ENCODE measurements around the gene EFHD2. TPM values are rescaled to one million over a fixed set of nuclear protein-coding genes. Genes with fewer than 3 reads are reported as not detected.
"Not testable (repeated sequence)": the region's sequence is repeated elsewhere in the genome, so short reads cannot be mapped to it uniquely, and the experiment has no call there.

The EFHD2 gene
- total and polyA plus RNA-seq, 5 experiments from 2014 or later: 25.3 to 129 (median 27.6) TPM

GRCh38 chr1:15418806-15419515 is 9.3 kb downstream of the EFHD2 start:
- H3K36me3 Mint-ChIP-seq: peaks cover 0 to 11% (median 10%) of the 10 kb centered on the region in 3 donors
- no peaks in the 10 kb centered on the region for H3K27me3 Mint-ChIP-seq
- POLR2A ChIA-PET: no interaction called here
- H3K4me3 Mint-ChIP-seq: peak overlapping the region in 1 of 10 donors; percentile 14
- peak overlapping the region in 3 of 10 donors; percentile 33 to 73 (median 48) for H3K27ac Mint-ChIP-seq
- H3K9me3 Mint-ChIP-seq: no peaks in the 10 kb centered on the region
- ATAC-seq (no peak), DNase-seq (no peak)
- peaks cover 14 to 70% (median 38%) of the 10 kb centered on the region in 4 donors for H3K4me1 Mint-ChIP-seq

- no peaks in the 10 kb centered on the region for H3K27me3 Mint-ChIP-seq
- no peaks in the 10 kb centered on the region for H3K9me3 Mint-ChIP-seq
- ATAC-seq: no peak
- H3K4me1 Mint-ChIP-seq: peaks cover 14 to 60% (median 30%) of the 10 kb centered on the region in 4 donors
- DNase-seq: no peak
- POLR2A ChIA-PET: no interaction called here
- peak overlapping the region in 3 of 10 donors; percentile 51 to 80 (median 65) for H3K27ac Mint-ChIP-seq
- peak overlapping the region in 1 of 10 donors; percentile 6 for H3K4me3 Mint-ChIP-seq
- peaks cover 0 to 12% (median 6%) of the 10 kb centered on the region in 3 donors for H3K36me3 Mint-ChIP-seq
Measured at GRCh38 chr1:15420853-15421465, 11.3 kb downstream of the EFHD2 start.

DNA sequence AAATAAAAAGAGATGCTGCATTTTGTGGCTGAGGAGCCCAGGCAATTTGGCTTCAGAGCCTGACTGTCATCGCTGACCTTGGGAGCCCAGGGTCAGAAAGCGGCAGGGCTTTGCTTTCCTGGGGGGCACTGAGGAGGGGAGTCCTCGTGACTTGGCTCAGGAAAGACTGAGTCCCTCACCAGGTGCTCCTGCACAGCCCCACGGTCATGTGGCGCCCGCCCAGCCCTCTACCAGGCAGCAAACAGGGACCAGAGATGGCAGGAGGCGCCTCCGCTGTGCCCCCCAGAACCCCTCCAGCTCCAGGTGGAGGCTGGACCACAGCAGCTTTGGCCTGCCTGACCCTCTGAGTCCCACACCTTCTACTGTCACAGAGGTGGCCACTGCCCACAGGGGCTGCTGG is 13.2 kb downstream of the EFHD2 start:
- POLR2A ChIA-PET: no interaction called here
- Mint-ChIP-seq H3K4me3 (no peak overlapping the region), H3K36me3 (peaks cover 0 to 25% (median 9%) of the 10 kb centered on the region in 3 donors), H3K9me3 (no peaks in the 10 kb centered on the region), H3K4me1 (peaks cover 0 to 52% (median 20%) of the 10 kb centered on the region in 4 donors), H3K27me3 (no peaks in the 10 kb centered on the region), H3K27ac (peak overlapping the region in 1 of 10 donors; percentile 89)
- DNase-seq (no peak), ATAC-seq (no peak)

DNA sequence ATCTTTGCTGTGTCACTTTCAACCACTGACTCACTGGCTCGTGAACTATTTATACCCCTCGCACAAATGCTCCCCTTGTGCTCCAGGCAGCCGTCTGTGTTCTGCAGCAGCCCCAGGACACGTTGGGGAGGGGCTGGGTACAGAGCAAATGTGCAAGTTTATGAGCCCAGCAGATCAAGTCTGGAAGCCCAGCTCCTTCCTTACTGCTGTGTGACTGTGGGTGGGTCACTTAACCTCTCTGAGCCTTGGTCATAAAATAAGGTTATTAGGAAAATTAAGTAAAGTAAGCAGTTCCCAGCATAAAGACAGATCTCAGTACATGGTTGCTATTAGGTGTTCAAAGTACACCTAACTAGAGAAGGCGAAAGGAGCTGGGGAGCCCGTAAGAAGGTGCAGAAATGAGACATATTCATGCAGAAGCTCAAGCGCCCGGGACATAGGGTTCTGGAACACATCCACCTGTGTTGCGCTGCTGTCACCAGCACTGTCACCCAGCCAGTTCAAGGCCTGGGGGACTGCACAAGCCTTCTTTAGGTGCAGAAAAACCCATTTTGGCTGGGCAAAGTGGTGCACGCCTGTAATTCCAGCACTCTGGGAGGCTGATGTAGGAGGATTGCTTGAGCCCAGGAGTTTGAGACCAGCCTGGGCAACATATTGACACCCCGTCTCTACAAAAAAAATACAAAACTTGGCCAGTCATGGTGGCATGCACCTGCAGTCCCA is 13.8 kb downstream of the EFHD2 start:
- POLR2A ChIA-PET: interaction anchor here (0.5 kb wide), 1 partner anchor 51 kb away, joined by 4 read pairs; no protein-coding TSS in a partner anchor
- no peaks in the 10 kb centered on the region for H3K9me3 Mint-ChIP-seq
- no peak for DNase-seq
- peaks cover 0 to 48% (median 19%) of the 10 kb centered on the region in 4 donors for H3K4me1 Mint-ChIP-seq
- H3K36me3 Mint-ChIP-seq: peaks cover 0 to 30% (median 9%) of the 10 kb centered on the region in 3 donors
- H3K4me3 Mint-ChIP-seq: no peak overlapping the region
- no peaks in the 10 kb centered on the region for H3K27me3 Mint-ChIP-seq
- no peak for ATAC-seq
- H3K27ac Mint-ChIP-seq: peak overlapping the region in 2 of 10 donors; percentile 74 to 89

- POLR2A ChIA-PET: interaction anchor here (0.5 kb wide), 1 partner anchor 50 kb away, joined by 4 read pairs; no protein-coding TSS in a partner anchor
- no peak for DNase-seq
- H3K27ac Mint-ChIP-seq: peak overlapping the region; percentile 44 to 89 (median 72)
- H3K27me3 Mint-ChIP-seq: no peaks in the 10 kb centered on the region
- peaks cover 0 to 30% (median 9%) of the 10 kb centered on the region in 3 donors for H3K36me3 Mint-ChIP-seq
- ATAC-seq: no peak
- no peaks in the 10 kb centered on the region for H3K9me3 Mint-ChIP-seq
- peaks cover 0 to 44% (median 17%) of the 10 kb centered on the region in 4 donors for H3K4me1 Mint-ChIP-seq
- peak overlapping the region in 1 of 10 donors; percentile 53 for H3K4me3 Mint-ChIP-seq
Measured at GRCh38 chr1:15424146-15424667, 14.5 kb downstream of the EFHD2 start.

DNA sequence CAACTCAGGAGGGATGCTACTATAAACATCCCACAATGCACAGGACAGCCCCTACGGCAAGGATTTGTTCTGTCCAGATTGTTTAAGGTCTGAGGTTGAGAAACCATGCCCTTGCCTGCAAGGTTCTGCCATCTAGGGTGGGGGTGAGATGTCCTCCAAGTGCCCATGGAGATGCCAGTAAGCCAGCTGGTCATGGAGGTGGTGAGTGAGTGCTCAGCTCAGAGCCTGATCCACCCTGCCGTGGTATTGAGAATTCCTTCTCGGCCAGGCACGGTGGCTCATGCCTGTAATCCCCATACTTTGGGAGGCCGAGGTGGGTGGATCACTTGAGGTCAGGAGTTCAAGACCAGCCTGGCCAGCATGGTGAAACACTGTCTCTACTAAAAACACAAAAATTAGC is 15.3 kb downstream of the EFHD2 start:
- DNase-seq (no peak), ATAC-seq (no peak)
- peaks cover 0 to 30% (median 9%) of the 10 kb centered on the region in 3 donors for H3K36me3 Mint-ChIP-seq
- H3K27ac Mint-ChIP-seq: peak overlapping the region in 4 of 10 donors; percentile 36 to 89 (median 63)
- no peaks in the 10 kb centered on the region for H3K27me3 Mint-ChIP-seq
- peaks cover 0 to 39% (median 13%) of the 10 kb centered on the region in 4 donors for H3K4me1 Mint-ChIP-seq
- POLR2A ChIA-PET: no interaction called here
- H3K9me3 Mint-ChIP-seq: no peaks in the 10 kb centered on the region
- H3K4me3 Mint-ChIP-seq: no peak overlapping the region

- DNase-seq (no peak), ATAC-seq (no peak)
- POLR2A ChIA-PET: no interaction called here
- H3K4me1 Mint-ChIP-seq: peaks cover 0 to 38% (median 13%) of the 10 kb centered on the region in 4 donors
- no peaks in the 10 kb centered on the region for H3K27me3 Mint-ChIP-seq
- no peak overlapping the region for H3K4me3 Mint-ChIP-seq
- peak overlapping the region in 2 of 10 donors; percentile 53 to 89 for H3K27ac Mint-ChIP-seq
- H3K9me3 Mint-ChIP-seq: no peaks in the 10 kb centered on the region
- peaks cover 0 to 33% (median 7%) of the 10 kb centered on the region in 3 donors for H3K36me3 Mint-ChIP-seq
Measured at GRCh38 chr1:15425521-15425920, 15.8 kb downstream of the EFHD2 start.

DNA sequence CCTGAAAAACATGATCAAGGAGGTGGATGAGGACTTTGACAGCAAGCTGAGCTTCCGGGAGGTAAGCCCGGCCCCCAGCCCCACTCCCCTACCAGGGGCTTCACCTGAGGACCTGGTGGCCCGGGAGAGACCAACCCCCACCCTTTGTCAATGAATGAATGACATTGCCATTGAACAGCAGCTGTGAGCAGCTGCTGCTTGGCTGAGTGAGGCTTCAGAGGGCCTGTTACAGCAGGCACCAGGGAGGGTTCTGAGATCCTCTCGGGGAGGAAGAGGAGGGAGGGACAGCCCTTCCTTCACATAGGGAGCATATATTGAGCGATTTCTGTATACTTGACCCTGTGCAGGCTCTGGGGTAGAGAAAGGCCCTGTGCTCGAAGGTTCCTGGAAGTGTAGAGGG is 16.3 kb downstream of the EFHD2 start:
- DNase-seq (no peak), ATAC-seq (no peak)
- no peak overlapping the region for H3K4me3 Mint-ChIP-seq
- H3K27ac Mint-ChIP-seq: peak overlapping the region in 8 of 10 donors; percentile 9 to 91 (median 81)
- H3K9me3 Mint-ChIP-seq: no peaks in the 10 kb centered on the region
- peaks cover 0 to 35% (median 11%) of the 10 kb centered on the region in 4 donors for H3K4me1 Mint-ChIP-seq
- H3K36me3 Mint-ChIP-seq: peaks cover 0 to 33% (median 4%) of the 10 kb centered on the region in 3 donors
- H3K27me3 Mint-ChIP-seq: no peaks in the 10 kb centered on the region
- POLR2A ChIA-PET: no interaction called here

DNA sequence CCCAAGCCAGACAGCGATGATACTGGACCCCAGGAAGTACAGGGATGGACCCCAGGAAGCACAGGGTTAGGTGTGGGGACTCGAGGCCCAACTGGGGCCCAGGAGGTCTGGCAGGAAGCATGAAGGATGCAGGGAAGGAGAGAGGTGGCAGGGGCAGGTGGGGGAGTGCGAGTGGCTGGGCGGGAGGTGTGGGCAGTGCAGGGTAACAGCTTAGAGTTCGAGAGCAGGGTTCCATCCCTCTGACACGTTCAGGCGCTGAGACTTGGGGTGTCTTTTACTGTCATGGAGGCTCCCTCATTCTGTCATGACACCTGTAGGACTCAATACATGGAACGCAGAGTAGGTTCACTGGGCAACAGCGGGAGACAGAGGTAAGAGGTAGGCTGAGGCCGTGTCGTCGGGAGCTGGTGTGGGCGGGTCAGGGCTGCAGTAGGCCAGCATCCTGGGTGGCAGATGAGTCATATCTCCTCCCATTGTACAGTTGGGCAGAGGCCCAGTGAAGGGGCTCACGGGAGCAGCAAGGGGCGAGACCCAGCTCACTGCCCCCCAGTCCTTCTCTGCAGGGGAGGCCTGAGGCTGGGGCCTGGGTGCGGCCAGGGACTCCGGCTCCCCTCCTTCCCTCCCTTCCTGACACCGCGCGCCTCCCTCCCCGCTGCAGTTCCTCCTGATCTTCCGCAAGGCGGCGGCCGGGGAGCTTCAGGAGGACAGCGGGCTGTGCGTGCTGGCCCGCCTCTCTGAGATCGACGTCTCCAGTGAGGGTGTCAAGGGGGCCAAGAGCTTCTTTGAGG is 17.0 kb downstream of the EFHD2 start:
- H3K9me3 Mint-ChIP-seq: no peaks in the 10 kb centered on the region
- peaks cover 0 to 33% (median 3%) of the 10 kb centered on the region in 3 donors for H3K36me3 Mint-ChIP-seq
- POLR2A ChIA-PET: no interaction called here
- H3K27me3 Mint-ChIP-seq: no peaks in the 10 kb centered on the region
- ATAC-seq (no peak), DNase-seq (no peak)
- peak overlapping the region in 8 of 10 donors; percentile 39 to 91 (median 69) for H3K27ac Mint-ChIP-seq
- H3K4me1 Mint-ChIP-seq: peaks cover 0 to 31% (median 10%) of the 10 kb centered on the region in 4 donors
- H3K4me3 Mint-ChIP-seq: peak overlapping the region in 1 of 10 donors; percentile 48

GRCh38 chr1:15427280-15427666 is 17.6 kb downstream of the EFHD2 start:
- no peak for DNase-seq
- H3K9me3 Mint-ChIP-seq: no peaks in the 10 kb centered on the region
- H3K27me3 Mint-ChIP-seq: no peaks in the 10 kb centered on the region
- POLR2A ChIA-PET: no interaction called here
- H3K27ac Mint-ChIP-seq: peak overlapping the region in 3 of 10 donors; percentile 65 to 93 (median 84)
- H3K4me3 Mint-ChIP-seq: peak overlapping the region in 1 of 10 donors; percentile 48
- H3K4me1 Mint-ChIP-seq: peaks cover 0 to 29% (median 9%) of the 10 kb centered on the region in 4 donors
- peaks cover 0 to 33% (median 3%) of the 10 kb centered on the region in 3 donors for H3K36me3 Mint-ChIP-seq
- ATAC-seq: no peak

- DNase-seq, POLR2A ChIA-PET, H3K9me3 Mint-ChIP-seq, ATAC-seq, H3K27me3 Mint-ChIP-seq: not testable (repeated sequence)
- Mint-ChIP-seq H3K27ac (peak overlapping the region in 1 of 10 donors; percentile 93), H3K4me1 (peaks cover 0 to 28% (median 9%) of the 10 kb centered on the region in 4 donors), H3K4me3 (peak overlapping the region in 1 of 10 donors; percentile 2), H3K36me3 (peaks cover 0 to 33% (median 3%) of the 10 kb centered on the region in 3 donors)
Measured at GRCh38 chr1:15428252-15428651, 18.6 kb downstream of the EFHD2 start.

All from naive thymus-derived CD8-positive, alpha-beta T cell (primary cell).